ENCODE measurements around the gene SLC39A11. TPM values are rescaled to one million over a fixed set of nuclear protein-coding genes. Genes with fewer than 3 reads are reported as not detected.

Gene SLC39A11
- total RNA-seq, 1 donor from 2014 or later = 21.5 TPM

DNA sequence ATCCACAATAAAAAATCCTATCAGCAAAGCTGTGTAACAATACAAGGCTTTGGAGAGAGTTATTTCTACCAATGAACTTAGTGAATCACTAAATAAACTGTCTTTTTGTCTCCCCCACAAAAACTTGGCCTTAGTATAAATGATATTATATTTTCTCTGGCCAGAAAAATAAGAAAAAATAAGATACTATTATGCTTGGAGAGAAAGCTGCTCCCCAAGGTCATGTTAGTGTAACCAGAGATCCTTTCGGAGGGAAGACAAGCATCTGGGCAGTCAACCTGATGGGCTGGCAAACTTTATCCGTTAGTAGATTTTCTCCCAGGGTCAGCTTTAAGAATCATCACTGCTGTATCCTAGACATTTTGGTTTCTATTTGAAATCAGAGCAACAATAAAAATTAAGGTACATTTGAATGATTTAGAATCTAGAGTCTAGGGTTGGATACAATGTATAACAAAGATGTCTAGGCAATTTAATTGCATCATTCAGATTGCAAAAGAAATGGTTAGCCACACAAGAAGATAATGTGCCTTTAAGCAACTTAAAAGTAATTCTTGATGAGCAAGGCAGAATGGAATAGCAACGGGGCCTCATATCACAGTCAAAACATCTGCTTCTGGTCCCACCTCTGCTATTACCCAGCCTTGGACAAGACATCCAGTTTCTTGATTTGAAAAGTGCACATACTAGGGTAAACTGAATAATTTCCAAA lies 280.4 kb downstream of the SLC39A11 start:
- Histone ChIP-seq H3K27ac (ENCODE audit: low read depth, low read length) (no peak overlapping the region), H3K4me2 (ENCODE audit: low read length) (no peak overlapping the region), H3K36me3 (ENCODE audit: insufficient read depth, low read length) (no peaks in the 10 kb centered on the region), H4K20me1 (ENCODE audit: insufficient read depth, low read length) (no peaks in the 10 kb centered on the region), H3K9ac (ENCODE audit: low read length) (no peak overlapping the region), H3K9me3 (ENCODE audit: insufficient read depth, low read depth, low read length) (no peaks in the 10 kb centered on the region), H3K4me1 (ENCODE audit: insufficient read depth, low read length) (peaks cover 3% of the 10 kb centered on the region), H3K27me3 (ENCODE audit: insufficient read depth, low read length) (no peaks in the 10 kb centered on the region), H3K4me3 (ENCODE audit: insufficient read depth, low read depth, low read length) (no peak overlapping the region), H3K79me2 (ENCODE audit: insufficient read depth, low read length) (no peaks in the 10 kb centered on the region), H2AFZ (ENCODE audit: low read depth, low read length) (no peak overlapping the region)
- Mint-ChIP-seq H3K9me3 (ENCODE audit: unreplicated experiment) (peaks cover 18% of the 10 kb centered on the region), H3K4me3 (ENCODE audit: unreplicated experiment) (no peak overlapping the region), H3K36me3 (ENCODE audit: low read depth, unreplicated experiment) (peaks cover 25% of the 10 kb centered on the region), H3K27ac (ENCODE audit: unreplicated experiment) (no peak overlapping the region), H3K4me1 (ENCODE audit: low read depth, unreplicated experiment) (no peaks in the 10 kb centered on the region), H3K27me3 (ENCODE audit: low read depth, unreplicated experiment) (no peaks in the 10 kb centered on the region)
- no peak for TF ChIP-seq EZH2 (IDR thresholded peaks at IDR 0.05; ENCODE audit: insufficient read depth, low read length)
- DNase-seq (ENCODE audit: low read depth) = no peak
- FAIRE-seq = no peak

DNA sequence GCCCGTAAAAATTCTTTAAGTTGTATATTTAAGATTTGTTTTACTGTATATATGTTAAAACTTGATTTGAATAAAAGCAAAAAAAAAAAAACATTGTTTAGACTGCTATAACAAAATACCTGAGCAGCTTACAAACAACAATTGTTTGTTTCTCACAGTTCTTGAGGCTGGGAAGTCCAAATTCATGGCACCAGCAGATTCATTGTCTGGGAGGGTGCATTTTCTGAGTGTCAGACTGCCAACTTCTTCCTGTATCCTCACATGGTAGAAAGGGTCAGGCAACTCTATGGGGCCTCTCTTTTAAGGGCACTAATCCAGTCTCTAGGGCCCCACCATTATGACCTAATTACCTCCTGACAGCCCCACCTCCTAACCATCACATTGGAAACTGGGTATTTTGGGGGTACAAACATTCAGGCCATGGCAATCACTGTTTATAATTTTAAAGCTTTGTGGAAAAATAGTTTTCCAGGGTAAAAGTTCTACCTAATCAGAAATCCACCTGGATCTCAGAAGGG lies 281.4 kb downstream of the SLC39A11 start:
- H3K4me3 Mint-ChIP-seq (ENCODE audit: unreplicated experiment) = no peak overlapping the region
- H3K9ac ChIP-seq (ENCODE audit: low read length) = no peak overlapping the region
- DNase-seq (ENCODE audit: low read depth) (no peak), FAIRE-seq (no peak)
- H3K4me2 ChIP-seq (ENCODE audit: low read length) = no peak overlapping the region
- TF ChIP-seq, protein P1, sequence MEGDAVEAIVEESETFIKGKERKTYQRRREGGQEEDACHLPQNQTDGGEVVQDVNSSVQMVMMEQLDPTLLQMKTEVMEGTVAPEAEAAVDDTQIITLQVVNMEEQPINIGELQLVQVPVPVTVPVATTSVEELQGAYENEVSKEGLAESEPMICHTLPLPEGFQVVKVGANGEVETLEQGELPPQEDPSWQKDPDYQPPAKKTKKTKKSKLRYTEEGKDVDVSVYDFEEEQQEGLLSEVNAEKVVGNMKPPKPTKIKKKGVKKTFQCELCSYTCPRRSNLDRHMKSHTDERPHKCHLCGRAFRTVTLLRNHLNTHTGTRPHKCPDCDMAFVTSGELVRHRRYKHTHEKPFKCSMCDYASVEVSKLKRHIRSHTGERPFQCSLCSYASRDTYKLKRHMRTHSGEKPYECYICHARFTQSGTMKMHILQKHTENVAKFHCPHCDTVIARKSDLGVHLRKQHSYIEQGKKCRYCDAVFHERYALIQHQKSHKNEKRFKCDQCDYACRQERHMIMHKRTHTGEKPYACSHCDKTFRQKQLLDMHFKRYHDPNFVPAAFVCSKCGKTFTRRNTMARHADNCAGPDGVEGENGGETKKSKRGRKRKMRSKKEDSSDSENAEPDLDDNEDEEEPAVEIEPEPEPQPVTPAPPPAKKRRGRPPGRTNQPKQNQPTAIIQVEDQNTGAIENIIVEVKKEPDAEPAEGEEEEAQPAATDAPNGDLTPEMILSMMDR (IDR thresholded peaks at IDR 0.05; ENCODE audit: insufficient read depth, low read depth, low read length) = no peak
- no peak for TF ChIP-seq EZH2 (IDR thresholded peaks at IDR 0.05; ENCODE audit: insufficient read depth, low read length)
- H4K20me1 ChIP-seq (ENCODE audit: insufficient read depth, low read length) = no peaks in the 10 kb centered on the region
- no peaks in the 10 kb centered on the region for H3K36me3 ChIP-seq (ENCODE audit: insufficient read depth, low read length)
- H3K27ac ChIP-seq (ENCODE audit: low read depth, low read length) = no peak overlapping the region
- H3K4me3 ChIP-seq (ENCODE audit: insufficient read depth, low read depth, low read length) = no peak overlapping the region
- no peak overlapping the region for H2AFZ ChIP-seq (ENCODE audit: low read depth, low read length)
- no peaks in the 10 kb centered on the region for H3K4me1 Mint-ChIP-seq (ENCODE audit: low read depth, unreplicated experiment)
- peaks cover 22% of the 10 kb centered on the region for H3K36me3 Mint-ChIP-seq (ENCODE audit: low read depth, unreplicated experiment)
- no peaks in the 10 kb centered on the region for H3K79me2 ChIP-seq (ENCODE audit: insufficient read depth, low read length)
- H3K4me1 ChIP-seq (ENCODE audit: insufficient read depth, low read length) = peaks cover 6% of the 10 kb centered on the region
- no peaks in the 10 kb centered on the region for H3K27me3 Mint-ChIP-seq (ENCODE audit: low read depth, unreplicated experiment)
- no peaks in the 10 kb centered on the region for H3K9me3 ChIP-seq (ENCODE audit: insufficient read depth, low read depth, low read length)
- H3K27me3 ChIP-seq (ENCODE audit: insufficient read depth, low read length) = no peaks in the 10 kb centered on the region
- peaks cover 22% of the 10 kb centered on the region for H3K9me3 Mint-ChIP-seq (ENCODE audit: unreplicated experiment)
- H3K27ac Mint-ChIP-seq (ENCODE audit: unreplicated experiment) = no peak overlapping the region

DNA sequence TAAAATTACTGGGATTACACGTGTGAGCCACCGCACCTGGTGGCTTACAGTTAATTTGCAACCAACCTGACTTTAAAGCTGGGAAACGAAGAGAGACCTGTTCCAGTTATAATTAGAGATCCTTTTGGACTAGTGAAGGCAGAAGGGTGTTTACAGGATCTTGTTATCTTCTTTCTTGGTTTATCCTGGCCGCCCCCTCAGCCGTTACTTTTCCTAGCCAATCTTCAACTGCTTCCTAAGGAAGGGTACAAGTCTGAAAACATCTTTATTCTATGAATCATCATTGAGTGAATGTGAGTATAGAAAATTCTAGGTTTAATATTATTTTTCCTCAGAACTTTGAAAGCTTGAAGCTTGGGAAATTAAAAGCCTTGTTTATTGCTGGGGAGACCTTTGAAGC lies 286.5 kb downstream of the SLC39A11 start:
- H3K36me3 Mint-ChIP-seq (ENCODE audit: low read depth, unreplicated experiment) = peaks cover 17% of the 10 kb centered on the region
- Histone ChIP-seq H3K4me1 (ENCODE audit: insufficient read depth, low read length) (peaks cover 11% of the 10 kb centered on the region), H3K36me3 (ENCODE audit: insufficient read depth, low read length) (no peaks in the 10 kb centered on the region), H2AFZ (ENCODE audit: low read depth, low read length) (no peak overlapping the region), H4K20me1 (ENCODE audit: insufficient read depth, low read length) (no peaks in the 10 kb centered on the region), H3K79me2 (ENCODE audit: insufficient read depth, low read length) (no peaks in the 10 kb centered on the region), H3K27me3 (ENCODE audit: insufficient read depth, low read length) (no peaks in the 10 kb centered on the region), H3K4me2 (ENCODE audit: low read length) (peak overlapping the region; percentile 4), H3K27ac (ENCODE audit: low read depth, low read length) (no peak overlapping the region), H3K4me3 (ENCODE audit: insufficient read depth, low read depth, low read length) (no peak overlapping the region), H3K9me3 (ENCODE audit: insufficient read depth, low read depth, low read length) (no peaks in the 10 kb centered on the region), H3K9ac (ENCODE audit: low read length) (no peak overlapping the region)
- H3K9me3 Mint-ChIP-seq (ENCODE audit: unreplicated experiment) = peaks cover 22% of the 10 kb centered on the region
- H3K4me3 Mint-ChIP-seq (ENCODE audit: unreplicated experiment) = no peak overlapping the region
- no peak for FAIRE-seq
- no peaks in the 10 kb centered on the region for H3K27me3 Mint-ChIP-seq (ENCODE audit: low read depth, unreplicated experiment)
- DNase-seq (ENCODE audit: low read depth) = peak; percentile 28
- H3K4me1 Mint-ChIP-seq (ENCODE audit: low read depth, unreplicated experiment) = no peaks in the 10 kb centered on the region
- no peak for TF ChIP-seq EZH2 (IDR thresholded peaks at IDR 0.05; ENCODE audit: insufficient read depth, low read length)
- H3K27ac Mint-ChIP-seq (ENCODE audit: unreplicated experiment) = no peak overlapping the region

Measured in astrocyte (in vitro differentiated cells and primary cell).